Osteoblast (primary cell): Measurements from ENCODE around the gene FAM50B. TPM values are rescaled to one million over a fixed set of nuclear protein-coding genes. Genes with fewer than 3 reads are reported as not detected.

ENCODE experiments used
- DNase-seq: peaks from one replicate; pipeline ENCODE4 v3.0.0; 2011; ENCODE audit warnings: low spot score, mixed read lengths; ENCODE audit not compliant: insufficient read length; ENCODE audit errors: missing footprints
- H2AFZ ChIP-seq: 2 replicates; pipeline ENCODE4 v1.6.0; 2011; ENCODE audit warnings: mild to moderate bottlenecking, low read length
- H3K27ac ChIP-seq: 2 replicates; pipeline ENCODE4 v1.5.1; 2011; ENCODE audit warnings: mild to moderate bottlenecking, low read depth, low read length, moderate library complexity
- H3K27me3 ChIP-seq: 2 replicates; pipeline ENCODE4 v1.6.0; 2012; ENCODE audit warnings: mild to moderate bottlenecking, control low read depth, inconsistent platforms, low read length, moderate library complexity; ENCODE audit not compliant: insufficient read depth
- H3K36me3 ChIP-seq: 2 replicates; pipeline ENCODE4 v1.5.1; 2011; ENCODE audit warnings: mild to moderate bottlenecking, low read length, control low read depth, moderate library complexity; ENCODE audit not compliant: insufficient read depth
- H3K4me1 ChIP-seq: 2 replicates; pipeline ENCODE4 v1.5.1; 2011; ENCODE audit warnings: mild to moderate bottlenecking, low read length, control low read depth, moderate library complexity; ENCODE audit not compliant: insufficient read depth
- H3K4me2 ChIP-seq: 2 replicates; pipeline ENCODE4 v1.6.0; 2011; ENCODE audit warnings: mild to moderate bottlenecking, low read length; ENCODE audit not compliant: insufficient read depth
- H3K4me3 ChIP-seq: fragments of 200-600 bp; sonication (generic); 3 replicates; pipeline ENCODE4 v1.5.1; 2012; ENCODE audit warnings: mild to moderate bottlenecking, low read length, inconsistent platforms; ENCODE audit not compliant: insufficient read depth
- H3K79me2 ChIP-seq: 2 replicates; pipeline ENCODE4 v1.6.0; 2012; ENCODE audit warnings: mild to moderate bottlenecking, low read length, control low read depth, inconsistent platforms; ENCODE audit not compliant: insufficient read depth
- H3K9me3 ChIP-seq: 2 replicates; pipeline ENCODE4 v1.5.1; 2011; ENCODE audit warnings: low read depth, low read length, control low read depth
- H4K20me1 ChIP-seq: 2 replicates; pipeline ENCODE4 v1.6.0; 2012; ENCODE audit warnings: mild to moderate bottlenecking, low read length, control low read depth; ENCODE audit not compliant: insufficient read depth
- CTCF ChIP-seq: IDR thresholded peaks from 2 replicates; pipeline ENCODE4 v1.5.1; 2011; ENCODE audit warnings: mild to moderate bottlenecking, low read depth, low read length, moderate library complexity; ENCODE audit errors: extremely low read depth
- total RNA-seq: library from RNA; depleted of rRNA; stranded (reverse); fragments of >200 nt; gene quantifications from 2 replicates; pipeline ENCODE4 v1.2.3, GENCODE V29; 2012

FAM50B gene
- total RNA-seq, 1 donor, result 8.0 TPM

- no peak overlapping the region for H3K4me2 ChIP-seq
- TF ChIP-seq CTCF, result no peak
These were observed 20.1 kb downstream of the FAM50B start for GRCh38 chr6:3869284-3869631.

GRCh38 chr6:3869632-3870527 is 20.7 kb downstream of the FAM50B start:
- Histone ChIP-seq H3K4me2 (no peak overlapping the region), H3K79me2 (no peaks in the 10 kb centered on the region), H3K9me3 (no peaks in the 10 kb centered on the region), H3K4me1 (peaks cover 19% of the 10 kb centered on the region), H3K36me3 (no peaks in the 10 kb centered on the region), H3K27ac (no peak overlapping the region), H3K27me3 (no peaks in the 10 kb centered on the region), H4K20me1 (no peaks in the 10 kb centered on the region), H3K4me3 (no peak overlapping the region), H2AFZ (no peak overlapping the region)
- no peak for DNase-seq
- no peak for TF ChIP-seq CTCF

More at GRCh38 chr6:3869284-3869631, 20.1 kb downstream of the FAM50B start:
- peaks cover 19% of the 10 kb centered on the region for H3K4me1 ChIP-seq
- H3K27ac ChIP-seq, result no peak overlapping the region
- H3K4me3 ChIP-seq, result no peak overlapping the region
- H2AFZ ChIP-seq, result no peak overlapping the region
- no peaks in the 10 kb centered on the region for H3K79me2 ChIP-seq
- H3K27me3 ChIP-seq, result no peaks in the 10 kb centered on the region
- DNase-seq, result no peak
- no peaks in the 10 kb centered on the region for H3K9me3 ChIP-seq
- H4K20me1 ChIP-seq, result no peaks in the 10 kb centered on the region
- no peaks in the 10 kb centered on the region for H3K36me3 ChIP-seq

- Histone ChIP-seq H3K9me3 (no peaks in the 10 kb centered on the region), H3K4me1 (peaks cover 19% of the 10 kb centered on the region), H3K27me3 (no peaks in the 10 kb centered on the region), H3K27ac (no peak overlapping the region), H3K36me3 (no peaks in the 10 kb centered on the region), H3K4me2 (no peak overlapping the region), H2AFZ (no peak overlapping the region), H3K4me3 (no peak overlapping the region), H4K20me1 (no peaks in the 10 kb centered on the region), H3K79me2 (no peaks in the 10 kb centered on the region)
- no peak for TF ChIP-seq CTCF
- no peak for DNase-seq
These were observed 21.4 kb downstream of the FAM50B start for GRCh38 chr6:3870528-3870925.

- Histone ChIP-seq H3K27me3 (no peaks in the 10 kb centered on the region), H3K4me3 (no peak overlapping the region), H3K4me2 (no peak overlapping the region), H3K27ac (no peak overlapping the region), H4K20me1 (no peaks in the 10 kb centered on the region), H3K36me3 (no peaks in the 10 kb centered on the region), H3K4me1 (peaks cover 19% of the 10 kb centered on the region), H3K79me2 (no peaks in the 10 kb centered on the region), H3K9me3 (no peaks in the 10 kb centered on the region), H2AFZ (no peak overlapping the region)
- no peak for TF ChIP-seq CTCF
- no peak for DNase-seq
These were observed 22.3 kb downstream of the FAM50B start for GRCh38 chr6:3871515-3871914.
